NCI-H146 (cell line): ENCODE measurements around the gene TSNAX.

Source experiments
- DNase-seq: peaks from one replicate; lab custom pipeline; 2025; lab: John Stamatoyannopoulos, UW

The TSNAX gene

GRCh38 chr1:231601824-231602672, 73.6 kb downstream of the TSNAX start:
- no peak for DNase-seq

- no peak for DNase-seq
These were observed 74.2 kb downstream of the TSNAX start for GRCh38 chr1:231602673-231602984.

GRCh38 chr1:231603598-231604275, 75.3 kb downstream of the TSNAX start:
- peak; percentile 79 for DNase-seq

GRCh38 chr1:231604276-231604621, 75.8 kb downstream of the TSNAX start:
- no peak for DNase-seq

- no peak for DNase-seq
These were observed 77.0 kb downstream of the TSNAX start for GRCh38 chr1:231605149-231606100.

- no peak for DNase-seq
These were observed 78.2 kb downstream of the TSNAX start for GRCh38 chr1:231606712-231607111.

- no peak for DNase-seq
These were observed 81.9 kb downstream of the TSNAX start for GRCh38 chr1:231610388-231610787.

GRCh38 chr1:231611111-231611510, 82.6 kb downstream of the TSNAX start:
- DNase-seq = no peak

GRCh38 chr1:231611851-231612250, 83.4 kb downstream of the TSNAX start:
- DNase-seq = no peak

- DNase-seq = no peak
These were observed 84.1 kb downstream of the TSNAX start for GRCh38 chr1:231612393-231613089.

GRCh38 chr1:231613419-231614349, 85.2 kb downstream of the TSNAX start:
- no peak for DNase-seq
